ENCODE results near the gene RHBDD1.

DNA sequence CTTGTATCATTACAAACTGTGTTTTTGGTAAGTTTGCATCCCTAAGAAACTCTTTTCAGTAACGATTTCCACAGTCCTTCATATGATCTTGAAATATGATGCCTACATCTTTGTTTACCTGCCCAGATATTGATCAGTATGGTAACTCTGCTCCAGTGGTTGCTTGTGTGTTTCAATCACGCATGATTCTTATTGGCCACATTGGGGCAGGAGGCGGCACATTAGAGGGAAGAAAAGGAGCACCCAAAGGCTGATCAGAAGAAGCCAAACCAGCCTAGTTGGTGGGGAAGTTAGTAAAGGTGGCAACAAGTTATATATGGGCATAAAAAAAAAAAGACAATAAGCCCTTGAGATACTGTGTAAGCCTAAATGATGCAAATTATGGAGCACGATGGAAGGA is 158.9 kb downstream of the RHBDD1 start:
- TF ChIP-seq, protein P1, sequence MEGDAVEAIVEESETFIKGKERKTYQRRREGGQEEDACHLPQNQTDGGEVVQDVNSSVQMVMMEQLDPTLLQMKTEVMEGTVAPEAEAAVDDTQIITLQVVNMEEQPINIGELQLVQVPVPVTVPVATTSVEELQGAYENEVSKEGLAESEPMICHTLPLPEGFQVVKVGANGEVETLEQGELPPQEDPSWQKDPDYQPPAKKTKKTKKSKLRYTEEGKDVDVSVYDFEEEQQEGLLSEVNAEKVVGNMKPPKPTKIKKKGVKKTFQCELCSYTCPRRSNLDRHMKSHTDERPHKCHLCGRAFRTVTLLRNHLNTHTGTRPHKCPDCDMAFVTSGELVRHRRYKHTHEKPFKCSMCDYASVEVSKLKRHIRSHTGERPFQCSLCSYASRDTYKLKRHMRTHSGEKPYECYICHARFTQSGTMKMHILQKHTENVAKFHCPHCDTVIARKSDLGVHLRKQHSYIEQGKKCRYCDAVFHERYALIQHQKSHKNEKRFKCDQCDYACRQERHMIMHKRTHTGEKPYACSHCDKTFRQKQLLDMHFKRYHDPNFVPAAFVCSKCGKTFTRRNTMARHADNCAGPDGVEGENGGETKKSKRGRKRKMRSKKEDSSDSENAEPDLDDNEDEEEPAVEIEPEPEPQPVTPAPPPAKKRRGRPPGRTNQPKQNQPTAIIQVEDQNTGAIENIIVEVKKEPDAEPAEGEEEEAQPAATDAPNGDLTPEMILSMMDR (IDR thresholded peaks at IDR 0.05), result no peak
- no peak for TF ChIP-seq EP300 (IDR thresholded peaks at IDR 0.05)
